Measurements from ENCODE around the gene STAT1.

DNA sequence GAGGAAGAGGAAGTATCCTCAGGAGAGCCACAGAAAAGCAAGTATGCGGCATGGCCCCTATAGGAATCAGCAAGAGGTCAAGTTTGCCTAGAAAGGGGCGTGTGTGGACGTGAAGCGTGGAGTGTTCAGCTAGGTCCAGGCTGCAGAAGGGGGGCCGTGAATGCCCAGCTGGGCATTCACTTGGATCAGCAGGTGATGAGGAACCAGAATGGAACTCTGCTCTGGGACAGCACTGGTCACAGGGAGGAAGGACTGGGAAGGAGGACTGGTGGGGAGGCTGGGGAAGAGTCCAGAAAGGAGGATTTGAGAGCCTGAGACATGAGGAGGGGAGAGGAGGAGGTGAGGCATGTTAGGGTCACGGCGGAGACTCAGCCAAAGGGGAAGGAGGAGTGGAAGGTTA is 19.8 kb downstream of the STAT1 start:
- TF ChIP-seq, protein P1, sequence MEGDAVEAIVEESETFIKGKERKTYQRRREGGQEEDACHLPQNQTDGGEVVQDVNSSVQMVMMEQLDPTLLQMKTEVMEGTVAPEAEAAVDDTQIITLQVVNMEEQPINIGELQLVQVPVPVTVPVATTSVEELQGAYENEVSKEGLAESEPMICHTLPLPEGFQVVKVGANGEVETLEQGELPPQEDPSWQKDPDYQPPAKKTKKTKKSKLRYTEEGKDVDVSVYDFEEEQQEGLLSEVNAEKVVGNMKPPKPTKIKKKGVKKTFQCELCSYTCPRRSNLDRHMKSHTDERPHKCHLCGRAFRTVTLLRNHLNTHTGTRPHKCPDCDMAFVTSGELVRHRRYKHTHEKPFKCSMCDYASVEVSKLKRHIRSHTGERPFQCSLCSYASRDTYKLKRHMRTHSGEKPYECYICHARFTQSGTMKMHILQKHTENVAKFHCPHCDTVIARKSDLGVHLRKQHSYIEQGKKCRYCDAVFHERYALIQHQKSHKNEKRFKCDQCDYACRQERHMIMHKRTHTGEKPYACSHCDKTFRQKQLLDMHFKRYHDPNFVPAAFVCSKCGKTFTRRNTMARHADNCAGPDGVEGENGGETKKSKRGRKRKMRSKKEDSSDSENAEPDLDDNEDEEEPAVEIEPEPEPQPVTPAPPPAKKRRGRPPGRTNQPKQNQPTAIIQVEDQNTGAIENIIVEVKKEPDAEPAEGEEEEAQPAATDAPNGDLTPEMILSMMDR (conservative IDR thresholded peaks at IDR 0.05) = no peak
- no peak for TF ChIP-seq ZFX (IDR thresholded peaks at IDR 0.05)

Data from C4-2B (cell line).